CD4-positive, alpha-beta T cell treated with Interleukin-15 for 1 hour (primary cell): Measurements from ENCODE around the gene HMGN2.
A peak's percentile ranks its signal among the peaks of the same experiment; 100 is the strongest.

Source experiments
- DNase-seq: peaks from one replicate; pipeline ENCODE4 v3.0.0-alpha.2; 2020

The HMGN2 gene

GRCh38 chr1:26472320-26472900, at the start of gene HMGN2:
HMGN2 (plus strand) TSS chr1:26472440; CDS start chr1:26472613, 173 bp downstream.
- peak; percentile 90 for DNase-seq

GRCh38 chr1:26429721-26430120, 42.5 kb upstream of the HMGN2 start:
- DNase-seq: no peak

- DNase-seq: peak; percentile 98
Measured at GRCh38 chr1:26431979-26432695, 40.1 kb upstream of the HMGN2 start, which contains the start of gene DHDDS. DHDDS (plus strand) TSS chr1:26432321; CDS start chr1:26432946, 625 bp downstream.

- DNase-seq: no peak
Measured at GRCh38 chr1:26432793-26433192, 39.4 kb upstream of the HMGN2 start.

- DNase-seq: no peak
Measured at GRCh38 chr1:26434161-26434752, 38.0 kb upstream of the HMGN2 start.

- no peak for DNase-seq
Measured at GRCh38 chr1:26438041-26438440, 34.2 kb upstream of the HMGN2 start.

GRCh38 chr1:26440259-26440658, 32.0 kb upstream of the HMGN2 start:
- no peak for DNase-seq

- DNase-seq: no peak
Measured at GRCh38 chr1:26449868-26450267, 22.4 kb upstream of the HMGN2 start.

- DNase-seq: no peak
Measured at GRCh38 chr1:26450908-26451307, 21.3 kb upstream of the HMGN2 start.

- no peak for DNase-seq
Measured at GRCh38 chr1:26452459-26453183, 19.6 kb upstream of the HMGN2 start.

- no peak for DNase-seq
Measured at GRCh38 chr1:26459148-26459547, 13.1 kb upstream of the HMGN2 start.

- DNase-seq: no peak
Measured at GRCh38 chr1:26459573-26460031, 12.6 kb upstream of the HMGN2 start.

- DNase-seq: no peak
Measured at GRCh38 chr1:26468911-26469310, 3.3 kb upstream of the HMGN2 start.

- no peak for DNase-seq
Measured at GRCh38 chr1:26469558-26469957, 2.7 kb upstream of the HMGN2 start.

- no peak for DNase-seq
Measured at GRCh38 chr1:26470878-26471497, 1.3 kb upstream of the HMGN2 start.

- peak; percentile 34 for DNase-seq
Measured at GRCh38 chr1:26471498-26472319, 531 bp upstream of the HMGN2 start.

GRCh38 chr1:26472901-26473845, 933 bp downstream of the HMGN2 start:
- peak; percentile 96 for DNase-seq

- DNase-seq: no peak
Measured at GRCh38 chr1:26474818-26475217, 2.6 kb downstream of the HMGN2 start.

GRCh38 chr1:26475989-26476388, 3.7 kb downstream of the HMGN2 start:
- no peak for DNase-seq

- no peak for DNase-seq
Measured at GRCh38 chr1:26476958-26477357, 4.7 kb downstream of the HMGN2 start.
